Activated effector memory CD4-positive, alpha-beta T cell treated with anti-CD3 and anti-CD28 coated beads, Interleukin-2, amount 50 U/mL, for 16 hours (primary cell): ENCODE measurements around the gene APOBEC2.

Source experiments
- DNase-seq: peaks from one replicate; pipeline ENCODE4 v3.0.0-alpha.2; 2020

The APOBEC2 gene

GRCh38 chr6:41092421-41093140, 39.6 kb downstream of the APOBEC2 start:
- DNase-seq = no peak

GRCh38 chr6:41093729-41094128, 40.7 kb downstream of the APOBEC2 start:
- DNase-seq = no peak

- no peak for DNase-seq
These were observed 44.6 kb downstream of the APOBEC2 start for GRCh38 chr6:41097467-41098090.

- no peak for DNase-seq
These were observed 45.4 kb downstream of the APOBEC2 start for GRCh38 chr6:41098366-41098765.

GRCh38 chr6:41100871-41101287, 47.9 kb downstream of the APOBEC2 start:
- DNase-seq = no peak

GRCh38 chr6:41103847-41104246, 50.8 kb downstream of the APOBEC2 start:
- DNase-seq = no peak

- DNase-seq = no peak
These were observed 58.0 kb downstream of the APOBEC2 start for GRCh38 chr6:41111017-41111416.
